ENCODE measurements around the gene CASK. TPM values are rescaled to one million over a fixed set of nuclear protein-coding genes. Genes with fewer than 3 reads are reported as not detected.

Gene CASK
- total and polyA plus RNA-seq, 8 donors, result 7.3 to 82.0 (median 32.3) TPM

DNA sequence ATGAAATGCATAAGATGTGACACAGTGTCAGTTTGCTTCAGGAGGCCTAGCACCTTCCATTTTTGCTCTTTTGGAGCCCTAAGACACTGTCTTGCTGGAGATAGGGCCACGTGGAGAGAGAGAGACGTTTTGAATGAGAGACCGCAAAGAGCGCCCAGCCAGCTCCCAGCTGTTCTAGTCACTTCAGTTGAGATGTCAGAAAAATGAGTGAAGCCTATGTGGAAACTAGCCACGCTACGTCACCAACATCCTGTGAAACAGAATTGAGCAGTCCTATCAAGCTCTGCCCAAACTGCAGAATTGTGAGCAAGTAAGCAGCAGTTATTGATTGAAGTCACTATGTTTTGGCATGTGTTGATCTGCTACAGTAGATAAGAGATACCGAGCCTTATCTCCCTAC, 186.3 kb downstream of the CASK start:
- peak in 1 of 2 donors; percentile 45 for DNase-seq
- H3K27me3 ChIP-seq, result peaks cover 0 to 2% (median 0%) of the 10 kb centered on the region in 3 donors
- no peaks in the 10 kb centered on the region for H3K9me3 ChIP-seq
- H3K27ac ChIP-seq, result no peak overlapping the region
- no peaks in the 10 kb centered on the region for H3K36me3 ChIP-seq
- no peaks in the 10 kb centered on the region for H3K4me1 ChIP-seq
- TF ChIP-seq POLR2A (IDR thresholded peaks at IDR 0.05), result no peak
- TF ChIP-seq EP300 (IDR thresholded peaks at IDR 0.05), result no peak
- H3K4me3 ChIP-seq, result no peak overlapping the region
- intact Hi-C loops (cut with DNase I; ENCODE audit: low total_unique reads), result no loop called here
- 49 to 57% (median 55%) methylated on average over 7 of the region's 7 CpGs for WGBS, 5 donors

DNA sequence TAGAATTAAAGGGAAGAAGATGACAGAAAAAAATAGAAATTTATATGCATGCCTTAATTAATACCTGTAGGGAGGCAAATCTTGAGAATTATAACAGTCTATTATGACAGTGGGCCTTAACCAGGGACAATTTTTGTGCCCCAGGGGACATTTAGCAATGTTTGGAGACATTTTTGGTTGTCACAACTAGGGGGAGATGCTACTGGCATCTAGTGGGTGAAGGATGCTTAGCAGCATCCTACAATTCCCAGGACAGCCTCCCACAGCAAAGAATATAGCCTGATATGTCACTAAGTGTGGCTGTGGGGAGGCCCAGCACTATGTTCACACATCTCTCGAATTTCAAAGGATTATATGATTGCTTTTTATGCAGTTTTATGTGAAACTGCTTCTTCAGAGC, 188.8 kb downstream of the CASK start:
- TF ChIP-seq POLR2A (IDR thresholded peaks at IDR 0.05), result no peak
- peak in 3 of 7 experiments; percentile 15 to 28 (median 21) for TF ChIP-seq CTCF (IDR thresholded peaks at IDR 0.05)
- TF ChIP-seq EP300 (IDR thresholded peaks at IDR 0.05), result no peak
- 12 to 33% (median 21%) methylated on average over 1 of the region's 1 CpG for WGBS, 5 donors
- H3K27me3 ChIP-seq, result no peaks in the 10 kb centered on the region
- no peak overlapping the region for H3K4me3 ChIP-seq
- DNase-seq, result peak in 1 of 2 donors; percentile 19
- no peak overlapping the region for H3K27ac ChIP-seq
- H3K9me3 ChIP-seq, result no peaks in the 10 kb centered on the region
- intact Hi-C loops (cut with DNase I; ENCODE audit: low total_unique reads), result no loop called here
- H3K36me3 ChIP-seq, result no peaks in the 10 kb centered on the region
- H3K4me1 ChIP-seq, result no peaks in the 10 kb centered on the region

GRCh38 chrX:41733939-41734338, 189.4 kb downstream of the CASK start:
- H3K4me1 ChIP-seq, result no peaks in the 10 kb centered on the region
- WGBS, 5 donors, result 42 to 75% (median 67%) methylated on average over 1 of the region's 1 CpG

GRCh38 chrX:41732260-41732659, 191.1 kb downstream of the CASK start:
- Histone ChIP-seq H3K9me3 (no peaks in the 10 kb centered on the region), H3K36me3 (no peaks in the 10 kb centered on the region), H3K27me3 (no peaks in the 10 kb centered on the region), H3K4me3 (no peak overlapping the region), H3K4me1 (no peaks in the 10 kb centered on the region), H3K27ac (no peak overlapping the region)
- WGBS, 5 donors, result 91 to 97% (median 92%) methylated on average over 2 of the region's 2 CpGs
- intact Hi-C loops (cut with DNase I; ENCODE audit: low total_unique reads), result no loop called here
- TF ChIP-seq POLR2A (IDR thresholded peaks at IDR 0.05) (no peak), CTCF (IDR thresholded peaks at IDR 0.05) (no peak), POLR2AphosphoS5 (IDR thresholded peaks at IDR 0.05) (no peak), EP300 (IDR thresholded peaks at IDR 0.05) (no peak)
- no peak for DNase-seq

More at GRCh38 chrX:41733939-41734338, 189.4 kb downstream of the CASK start:
- TF ChIP-seq POLR2A (IDR thresholded peaks at IDR 0.05) (no peak), EP300 (IDR thresholded peaks at IDR 0.05) (no peak), POLR2AphosphoS5 (IDR thresholded peaks at IDR 0.05) (no peak), CTCF (IDR thresholded peaks at IDR 0.05) (no peak)
- intact Hi-C loops (cut with DNase I; ENCODE audit: low total_unique reads), result no loop called here
- no peaks in the 10 kb centered on the region for H3K27me3 ChIP-seq
- DNase-seq, result peak in 1 of 2 donors; percentile 18
- H3K36me3 ChIP-seq, result no peaks in the 10 kb centered on the region
- no peaks in the 10 kb centered on the region for H3K9me3 ChIP-seq
- no peak overlapping the region for H3K4me3 ChIP-seq
- H3K27ac ChIP-seq, result peak overlapping the region in 1 of 5 donors; percentile 12

DNA sequence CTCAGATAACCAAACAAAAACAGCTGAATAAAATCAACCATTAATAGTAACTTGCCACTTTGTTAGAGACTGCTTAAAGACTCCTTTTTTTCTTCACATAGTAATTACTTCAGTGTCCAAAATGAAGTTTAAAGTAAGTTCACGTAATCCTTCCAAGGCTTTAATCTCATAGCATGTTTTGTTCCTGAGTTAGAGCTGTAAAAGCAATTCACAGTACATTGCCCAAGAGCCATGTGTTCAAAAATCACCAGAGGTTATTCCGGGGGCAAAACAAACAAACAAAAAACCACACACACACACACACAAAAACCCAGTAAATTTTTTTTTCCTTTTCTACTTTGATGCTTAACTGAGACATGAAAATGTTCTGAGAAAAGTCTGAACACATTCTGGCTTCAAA, 193.3 kb downstream of the CASK start:
- WGBS, 5 donors, result 39 to 58% (median 42%) methylated on average over 2 of the region's 2 CpGs
- no peak for DNase-seq
- TF ChIP-seq EP300 (IDR thresholded peaks at IDR 0.05) (no peak), CTCF (IDR thresholded peaks at IDR 0.05) (no peak), POLR2AphosphoS5 (IDR thresholded peaks at IDR 0.05) (no peak), POLR2A (IDR thresholded peaks at IDR 0.05) (no peak)
- H3K4me1 ChIP-seq, result no peaks in the 10 kb centered on the region
- intact Hi-C loops (cut with DNase I; ENCODE audit: low total_unique reads), result no loop called here
- H3K36me3 ChIP-seq, result no peaks in the 10 kb centered on the region
- no peak overlapping the region for H3K27ac ChIP-seq
- H3K4me3 ChIP-seq, result no peak overlapping the region
- H3K27me3 ChIP-seq, result no peaks in the 10 kb centered on the region
- H3K9me3 ChIP-seq, result no peaks in the 10 kb centered on the region

Measured in stomach (tissue), 9 donors.